ENCODE results near the gene PAX5.

- no peak for TF ChIP-seq CTCF (conservative IDR thresholded peaks at IDR 0.05)
- TF ChIP-seq EZH2 (IDR thresholded peaks at IDR 0.05; ENCODE audit: low read depth): no peak
These were observed 167.2 kb downstream of the PAX5 start for GRCh38 chr9:36866840-36867239.
